ENCODE measurements around the gene NCK2.

- no peak for TF ChIP-seq CTCF (IDR thresholded peaks at IDR 0.05; ENCODE audit: poor library complexity)
- no peak for TF ChIP-seq EZH2phosphoT487 (IDR thresholded peaks at IDR 0.05; ENCODE audit: low read depth, severe bottlenecking, unreplicated experiment)
- TF ChIP-seq EZH2 (IDR thresholded peaks at IDR 0.05; ENCODE audit: borderline replicate concordance) = no peak
Observed at GRCh38 chr2:105886687-105887086, 142.0 kb downstream of the NCK2 start.
